Measurements from ENCODE around the gene ADRA2B.
"Not testable (repeated sequence)": the region's sequence is repeated elsewhere in the genome, so short reads cannot be mapped to it uniquely, and the experiment has no call there.

Gene ADRA2B

DNA sequence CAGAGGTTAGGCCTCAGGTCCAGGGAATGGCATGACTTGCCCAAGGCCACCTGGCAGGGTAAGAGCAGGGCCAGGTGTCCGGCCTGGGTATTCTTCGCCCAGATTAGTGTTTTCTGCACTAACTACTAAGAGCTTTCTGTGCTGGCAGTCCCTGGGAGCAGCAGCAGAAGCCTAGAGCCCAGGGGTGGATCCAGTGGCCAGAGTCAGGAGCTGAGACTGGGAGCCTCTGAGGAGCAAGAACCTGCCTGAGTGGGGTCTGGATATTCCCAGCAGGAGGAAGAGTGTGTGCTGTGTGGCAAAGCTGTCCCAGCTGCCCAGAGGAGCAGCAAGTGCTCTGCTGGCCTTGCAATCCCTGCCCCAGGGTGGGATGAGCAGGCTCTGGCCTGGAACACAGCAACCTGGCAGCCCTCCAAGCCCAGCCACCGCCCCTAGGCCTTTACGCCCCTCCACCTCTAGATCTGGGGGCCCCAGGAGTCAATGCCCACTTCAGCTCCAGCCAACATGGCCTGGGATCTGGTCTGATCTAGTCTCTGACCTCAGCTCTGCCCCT is 50.9 kb downstream of the ADRA2B start:
- DNase-seq: no peak

DNA sequence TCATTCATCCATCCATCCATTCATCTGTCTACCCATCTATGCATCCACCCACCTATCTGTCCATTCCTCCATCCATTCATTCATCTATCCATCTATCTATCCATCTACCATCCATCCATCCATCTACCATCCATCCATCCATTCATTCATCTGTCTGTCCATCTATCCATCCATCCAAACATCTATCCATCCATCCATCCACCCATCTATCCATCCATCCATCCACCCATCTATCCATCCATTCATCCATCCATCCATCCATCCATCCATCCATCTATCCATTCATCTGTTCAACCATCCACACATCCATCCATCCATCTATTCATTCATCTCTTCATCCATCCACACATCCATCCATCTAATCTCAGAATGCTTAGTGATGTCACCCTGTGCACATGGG is 51.6 kb downstream of the ADRA2B start:
- not testable (repeated sequence) for DNase-seq

- DNase-seq: not testable (repeated sequence)
These were observed 52.2 kb downstream of the ADRA2B start for GRCh38 chr2:96064047-96064675.

DNA sequence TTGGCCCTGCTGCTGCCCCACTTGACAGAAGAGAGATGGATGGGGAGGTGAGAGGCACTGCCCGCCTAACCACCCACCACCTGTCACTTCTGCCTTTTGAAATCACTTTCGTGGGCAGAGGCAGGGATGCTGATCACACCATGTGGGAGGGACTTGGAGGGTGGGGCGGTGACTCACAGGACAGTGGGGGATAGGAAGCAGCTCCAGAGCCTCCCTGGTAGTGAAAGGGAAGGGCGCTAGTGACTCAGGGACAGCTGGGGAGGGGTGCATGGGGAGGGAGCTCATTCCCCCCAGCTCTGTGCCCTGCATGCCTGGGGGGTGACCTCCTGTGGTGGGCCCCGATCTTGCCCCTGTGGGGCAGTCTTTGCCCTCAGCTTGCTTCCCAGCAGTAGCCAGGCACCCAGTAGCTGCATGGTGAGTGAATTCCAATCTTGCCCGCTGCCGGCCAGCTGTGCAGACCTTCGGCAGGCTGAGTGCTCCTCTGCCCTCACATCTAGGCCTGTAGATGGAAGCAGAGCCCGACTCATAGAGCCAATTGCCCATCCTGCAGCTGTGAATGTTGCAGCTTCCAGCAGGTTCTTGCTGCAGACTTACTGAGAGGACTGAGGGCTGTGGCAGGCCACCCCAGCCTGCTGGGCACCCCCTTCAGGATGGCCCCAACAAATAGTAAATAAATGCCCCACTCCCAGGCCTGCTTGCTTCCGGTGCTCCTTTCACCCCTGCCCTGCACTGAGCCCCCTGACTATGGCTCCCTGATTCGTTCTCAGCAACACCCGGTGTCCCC is 53.1 kb downstream of the ADRA2B start:
- DNase-seq: not testable (repeated sequence)
